ENCODE data around the gene CDHR1.

CDHR1 gene

GRCh38 chr10:84205049-84205852, 10.9 kb downstream of the CDHR1 start:
- peak; percentile 91 for TF ChIP-seq CTCF (IDR thresholded peaks at IDR 0.05)

GRCh38 chr10:84205853-84206525, 11.7 kb downstream of the CDHR1 start:
- TF ChIP-seq CTCF (IDR thresholded peaks at IDR 0.05), result 0 out of 2 replicates have a peak, but pooled peaks have one; percentile 15

DNA sequence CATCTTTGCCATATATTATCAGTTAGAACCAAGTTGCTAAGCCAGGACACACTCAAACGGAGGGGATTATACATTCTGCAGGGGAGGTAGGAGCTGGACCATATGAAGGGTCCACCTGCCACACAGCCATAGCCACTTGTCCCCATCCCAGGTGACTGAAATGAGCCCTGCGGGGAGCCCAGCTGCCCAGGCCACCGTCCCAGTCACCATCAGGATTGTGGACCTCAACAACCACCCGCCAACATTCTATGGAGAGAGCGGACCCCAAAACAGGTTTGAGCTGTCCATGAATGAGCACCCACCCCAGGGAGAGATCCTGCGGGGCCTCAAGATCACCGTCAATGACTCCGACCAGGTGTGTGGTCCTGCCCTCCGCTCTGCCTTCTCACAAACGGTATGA, 13.7 kb downstream of the CDHR1 start:
- TF ChIP-seq CTCF (IDR thresholded peaks at IDR 0.05), result no peak

DNA sequence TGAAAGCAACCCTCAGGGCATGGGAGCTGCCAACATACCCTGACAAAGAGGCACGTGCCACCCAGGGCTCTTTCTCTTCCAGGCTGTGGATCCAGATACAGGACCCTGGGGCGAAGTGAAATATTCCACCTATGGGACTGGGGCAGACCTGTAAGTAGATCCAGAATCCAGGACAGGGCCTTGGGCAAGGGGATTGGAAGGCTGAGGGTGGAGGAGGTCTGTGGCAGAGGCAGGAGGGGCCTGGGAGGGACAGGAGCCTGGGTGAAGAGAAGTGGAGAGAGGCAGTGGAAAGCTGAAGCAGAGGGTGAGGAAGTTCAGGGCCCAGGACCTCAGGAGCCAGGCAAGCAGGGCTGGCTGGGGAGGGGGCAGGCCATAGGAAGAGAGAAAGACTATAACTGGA, 17.2 kb downstream of the CDHR1 start:
- TF ChIP-seq CTCF (IDR thresholded peaks at IDR 0.05), result no peak

DNA sequence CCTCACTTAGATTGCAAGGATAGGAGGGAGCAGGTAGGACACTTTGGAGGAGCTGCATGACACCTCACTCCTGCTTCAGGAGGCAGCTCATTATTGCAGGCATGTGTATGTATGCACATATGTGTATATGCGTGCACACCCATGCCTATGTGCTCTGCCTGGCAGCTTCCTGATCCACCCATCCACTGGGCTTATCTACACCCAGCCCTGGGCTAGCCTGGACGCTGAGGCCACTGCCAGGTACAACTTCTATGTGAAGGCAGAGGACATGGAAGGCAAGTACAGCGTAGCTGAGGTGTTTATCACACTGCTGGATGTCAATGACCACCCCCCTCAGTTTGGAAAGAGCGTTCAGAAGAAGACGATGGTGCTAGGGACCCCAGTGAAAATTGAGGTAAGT, 17.7 kb downstream of the CDHR1 start:
- no peak for TF ChIP-seq CTCF (IDR thresholded peaks at IDR 0.05)

- TF ChIP-seq CTCF (IDR thresholded peaks at IDR 0.05), result no peak
Measured at GRCh38 chr10:84213076-84213475, 18.7 kb downstream of the CDHR1 start.

- TF ChIP-seq CTCF (IDR thresholded peaks at IDR 0.05), result no peak
Measured at GRCh38 chr10:84214046-84214572, 19.8 kb downstream of the CDHR1 start.
